T-cell (primary cell): ENCODE data around the gene OR1M1. TPM values are rescaled to one million over a fixed set of nuclear protein-coding genes. Genes with fewer than 3 reads are reported as not detected.

Experiments used
- ATAC-seq, 4 experiments: fragments of 200-7000 bp in 3 of 4; fragments of 150-1000 bp in 1 of 4; cut with Tn5 transposase; replicated peaks in 1 of 4; 1 replicate in 3 of 4; 2 replicates in 1 of 4; pipeline ENCODE4 v1.10.0; 2021; ENCODE audit warnings: moderate library complexity in 3 of 4, mild to moderate bottlenecking in 2 of 4, moderate number of reproducible peaks in 1 of 4
- CTCF ChIA-PET, 2 donors: fragments of 300-600 bp; sonication (Branson Sonifier 250); formaldehyde crosslinking; loops; one replicate each; lab custom pipeline; 2022; ENCODE audit warnings: antibody characterized with exemption in 2 of 2; lab: Charles Lee
- POLR2A ChIA-PET, 2 donors: fragments of 300-600 bp; sonication (Branson Sonifier 250); formaldehyde crosslinking; loops; one replicate each; lab custom pipeline; 2022; ENCODE audit warnings: antibody characterized with exemption in 2 of 2; lab: Charles Lee
- DNase-seq, 35 experiments: peaks; one replicate each; pipeline versions ENCODE4 v3.0.0 to v3.0.0-alpha.2; 2013 to 2023
- H3K27ac ChIP-seq: one replicate; pipeline ENCODE4 v1.5.1; 2013; ENCODE audit warnings: low read length
- H3K27me3 ChIP-seq, 2 experiments: replicated peaks in 1 of 2; 1 replicate in 1 of 2; 2 replicates in 1 of 2; pipeline versions ENCODE4 v1.6.1 to v1.7.0; 2013; ENCODE audit warnings: low read length in 1 of 2, mixed read lengths in 1 of 2; ENCODE audit not compliant: control insufficient read depth in 2 of 2, insufficient read depth in 2 of 2; ENCODE audit errors: extremely low read depth in 1 of 2
- H3K36me3 ChIP-seq, 2 donors: 1 replicate in 1 of 2; 2 replicates in 1 of 2; pipeline versions ENCODE4 v1.6.1 to v1.7.0; 2013; ENCODE audit warnings: low read length in 1 of 2; ENCODE audit not compliant: control insufficient read depth in 2 of 2, insufficient read depth in 1 of 2; ENCODE audit errors: extremely low read depth in 1 of 2
- H3K4me1 ChIP-seq, 2 experiments: 1 replicate in 1 of 2; 2 replicates in 1 of 2; pipeline versions ENCODE4 v1.6.1 to v1.7.0; 2013; ENCODE audit warnings: low read length in 2 of 2, mixed read lengths in 1 of 2; ENCODE audit not compliant: insufficient read depth in 2 of 2, control insufficient read depth in 1 of 2; ENCODE audit errors: extremely low read depth in 1 of 2
- H3K4me3 ChIP-seq, 2 donors: 1 replicate in 1 of 2; 2 replicates in 1 of 2; pipeline versions ENCODE4 v1.5.1 to v1.7.0; 2013; ENCODE audit warnings: mild to moderate bottlenecking in 2 of 2, low read length in 1 of 2, moderate library complexity in 1 of 2; ENCODE audit not compliant: control insufficient read depth in 1 of 2; ENCODE audit errors: extremely low read depth in 1 of 2
- H3K9me3 ChIP-seq: 2 replicates; pipeline ENCODE4 v1.7.0; 2013
- H3K27ac Mint-ChIP-seq, 2 donors: one replicate each; pipeline ENCODE4 v1.8.0; 2020 to 2021; ENCODE audit warnings: mild to moderate bottlenecking in 2 of 2, mixed read lengths in 2 of 2
- H3K27me3 Mint-ChIP-seq, 2 donors: one replicate each; pipeline ENCODE4 v1.8.0; 2021 to 2022; ENCODE audit warnings: mixed read lengths in 2 of 2
- H3K36me3 Mint-ChIP-seq: one replicate; pipeline ENCODE4 v1.8.0; 2021; ENCODE audit warnings: mixed read lengths
- H3K4me1 Mint-ChIP-seq, 3 donors: one replicate each; pipeline ENCODE4 v1.8.0; 2020 to 2022; ENCODE audit warnings: mixed read lengths in 3 of 3, mild to moderate bottlenecking in 1 of 3
- H3K4me3 Mint-ChIP-seq, 3 donors: one replicate each; pipeline ENCODE4 v1.8.0; 2020 to 2022; ENCODE audit warnings: mild to moderate bottlenecking in 3 of 3, mixed read lengths in 3 of 3, moderate library complexity in 3 of 3
- H3K9me3 Mint-ChIP-seq, 3 donors: one replicate each; pipeline ENCODE4 v1.8.0; 2020 to 2022; ENCODE audit warnings: mixed read lengths in 3 of 3
- WGBS: methylation state at CpG from one replicate; pipeline ENCODE4 v1.1.5; 2013; ENCODE audit warnings: missing lambda C conversion rate; ENCODE audit not compliant: insufficient coverage; 5-methylcytosine and 5-hydroxymethylcytosine counted together
- total RNA-seq, 35 experiments: library from RNA in 6 of 35; stranded (reverse) in 6 of 35; fragments of 120-200 nt in 1 of 35; gene quantifications; one replicate each; pipeline versions ENCODE4 v1.2.1 to v1.2.4 and lab custom pipeline; 2013 to 2026

Gene OR1M1
- total RNA-seq, 5 donors from 2014 or later (not counting 1 experiment from before 2014, with no cell fraction given): not detected

GRCh38 chr19:9109959-9110358, 23.1 kb downstream of the OR1M1 start:
- POLR2A ChIA-PET: no interaction called here
- CTCF ChIA-PET: no interaction called here
- no peaks in the 10 kb centered on the region for H3K4me1 ChIP-seq
- no peaks in the 10 kb centered on the region for H3K9me3 ChIP-seq
- no peaks in the 10 kb centered on the region for H3K4me1 Mint-ChIP-seq
- H3K36me3 Mint-ChIP-seq: no peaks in the 10 kb centered on the region
- 86% methylated on average over 1 of the region's 2 CpGs for WGBS
- no peak overlapping the region for H3K27ac ChIP-seq
- no peak overlapping the region for H3K4me3 Mint-ChIP-seq
- no peak for DNase-seq
- H3K27me3 Mint-ChIP-seq: peaks cover 17 to 27% of the 10 kb centered on the region in 2 donors
- peaks cover 0 to 14% of the 10 kb centered on the region in 2 experiments for H3K27me3 ChIP-seq
- H3K4me3 ChIP-seq: no peak overlapping the region
- no peak for ATAC-seq
- H3K9me3 Mint-ChIP-seq: no peaks in the 10 kb centered on the region
- no peaks in the 10 kb centered on the region for H3K36me3 ChIP-seq
- H3K27ac Mint-ChIP-seq: no peak overlapping the region

GRCh38 chr19:9115307-9115813, 28.5 kb downstream of the OR1M1 start, which contains the start of gene OR7G1:
TSS of gene OR7G1 (minus strand) at chr19:9115763. CDS start at chr19:9115763, 0 bp downstream.
- H3K27me3 Mint-ChIP-seq: peaks cover 23 to 26% of the 10 kb centered on the region in 2 donors
- POLR2A ChIA-PET: no interaction called here
- no peak within 1 kb of the TSS for H3K27ac Mint-ChIP-seq
- H3K27me3 ChIP-seq: peaks cover 0 to 8% of the 10 kb centered on the region in 2 experiments
- H3K9me3 Mint-ChIP-seq: no peaks in the 10 kb centered on the region
- no peaks in the 10 kb centered on the region for H3K4me1 Mint-ChIP-seq
- H3K27ac ChIP-seq: no peak within 1 kb of the TSS
- no peaks in the 10 kb centered on the region for H3K4me1 ChIP-seq
- no peaks in the 10 kb centered on the region for H3K9me3 ChIP-seq
- no peak within 1 kb of the TSS for H3K4me3 ChIP-seq
- H3K4me3 Mint-ChIP-seq: no peak within 1 kb of the TSS
- ATAC-seq (no peak), DNase-seq (no peak)
- 94% methylated on average over 2 of the region's 2 CpGs for WGBS
- H3K36me3 ChIP-seq: no peaks in the 10 kb centered on the region
- no peaks in the 10 kb centered on the region for H3K36me3 Mint-ChIP-seq
- CTCF ChIA-PET: interaction anchor here in 1 of 2 donors (0.5 kb wide), 1 partner anchor 848 kb away, joined by 4 read pairs; no protein-coding TSS in a partner anchor

GRCh38 chr19:9116547-9116946, 29.7 kb downstream of the OR1M1 start:
- Histone ChIP-seq H3K4me1 (no peaks in the 10 kb centered on the region), H3K27me3 (peaks cover 0 to 8% of the 10 kb centered on the region in 2 experiments), H3K4me3 (no peak overlapping the region), H3K36me3 (no peaks in the 10 kb centered on the region), H3K9me3 (no peaks in the 10 kb centered on the region), H3K27ac (no peak overlapping the region)
- whole genome bisulfite sequencing: no CpG with 5 or more reads among the region's 5 CpGs
- Mint-ChIP-seq H3K4me1 (no peaks in the 10 kb centered on the region), H3K4me3 (no peak overlapping the region), H3K27ac (no peak overlapping the region), H3K9me3 (no peaks in the 10 kb centered on the region), H3K27me3 (peaks cover 25 to 31% of the 10 kb centered on the region in 2 donors), H3K36me3 (no peaks in the 10 kb centered on the region)
- ATAC-seq (no peak), DNase-seq (no peak)
- POLR2A ChIA-PET: no interaction called here
- CTCF ChIA-PET: no interaction called here

GRCh38 chr19:9126900-9127405, 40.1 kb downstream of the OR1M1 start, which contains the start of gene OR7G3:
TSS of gene OR7G3 (minus strand) at chr19:9126950. CDS start at chr19:9126950, 0 bp downstream.
- Histone ChIP-seq H3K27ac (no peak within 1 kb of the TSS), H3K4me1 (no peaks in the 10 kb centered on the region), H3K36me3 (no peaks in the 10 kb centered on the region), H3K27me3 (peaks cover 0 to 33% of the 10 kb centered on the region in 2 experiments), H3K9me3 (no peaks in the 10 kb centered on the region), H3K4me3 (no peak within 1 kb of the TSS)
- no peaks in the 10 kb centered on the region for H3K36me3 Mint-ChIP-seq
- ATAC-seq (no peak), DNase-seq (no peak)
- H3K4me3 Mint-ChIP-seq: no peak within 1 kb of the TSS
- peaks cover 24 to 30% of the 10 kb centered on the region in 2 donors for H3K27me3 Mint-ChIP-seq
- POLR2A ChIA-PET: no interaction called here
- CTCF ChIA-PET: no interaction called here
- no peaks in the 10 kb centered on the region for H3K9me3 Mint-ChIP-seq
- WGBS: 100% methylated on average over 1 of the region's 1 CpG
- peaks cover 0 to 6% (median 2%) of the 10 kb centered on the region in 3 donors for H3K4me1 Mint-ChIP-seq
- H3K27ac Mint-ChIP-seq: peak within 1 kb of the TSS in 1 of 2 donors; percentile 13

GRCh38 chr19:9128171-9128570, 41.3 kb downstream of the OR1M1 start:
- WGBS: 17% methylated on average over 1 of the region's 3 CpGs
- Mint-ChIP-seq H3K4me1 (peaks cover 0 to 6% (median 2%) of the 10 kb centered on the region in 3 donors), H3K36me3 (no peaks in the 10 kb centered on the region), H3K27ac (no peak overlapping the region), H3K27me3 (peaks cover 21 to 27% of the 10 kb centered on the region in 2 donors), H3K4me3 (no peak overlapping the region), H3K9me3 (no peaks in the 10 kb centered on the region)
- CTCF ChIA-PET: no interaction called here
- H3K4me3 ChIP-seq: no peak overlapping the region
- H3K36me3 ChIP-seq: no peaks in the 10 kb centered on the region
- no peaks in the 10 kb centered on the region for H3K4me1 ChIP-seq
- POLR2A ChIA-PET: no interaction called here
- ATAC-seq (no peak), DNase-seq (no peak)
- no peak overlapping the region for H3K27ac ChIP-seq
- H3K9me3 ChIP-seq: no peaks in the 10 kb centered on the region
- H3K27me3 ChIP-seq: peaks cover 0 to 31% of the 10 kb centered on the region in 2 experiments

- no peaks in the 10 kb centered on the region for H3K4me1 ChIP-seq
- POLR2A ChIA-PET: no interaction called here
- H3K27ac Mint-ChIP-seq: no peak overlapping the region
- H3K9me3 Mint-ChIP-seq: no peaks in the 10 kb centered on the region
- no peak overlapping the region for H3K4me3 Mint-ChIP-seq
- no peaks in the 10 kb centered on the region for H3K36me3 ChIP-seq
- no peak overlapping the region for H3K4me3 ChIP-seq
- H3K27me3 Mint-ChIP-seq: peaks cover 18 to 19% of the 10 kb centered on the region in 2 donors
- H3K27me3 ChIP-seq: peaks cover 2 to 25% of the 10 kb centered on the region in 2 experiments
- DNase-seq: no peak
- WGBS: no CpG with 5 or more reads among the region's 1 CpG
- no peaks in the 10 kb centered on the region for H3K9me3 ChIP-seq
- peaks cover 0 to 6% (median 2%) of the 10 kb centered on the region in 3 donors for H3K4me1 Mint-ChIP-seq
- no peak overlapping the region for H3K27ac ChIP-seq
- no peak for ATAC-seq
- CTCF ChIA-PET: interaction anchor here in 1 of 2 donors (0.6 kb wide), 1 partner anchor 1996 kb away, joined by 4 read pairs; no protein-coding TSS in a partner anchor
- no peaks in the 10 kb centered on the region for H3K36me3 Mint-ChIP-seq
These were observed 44.1 kb downstream of the OR1M1 start for GRCh38 chr19:9130965-9131364.
